ENCODE data around the gene CACNG5. TPM values are rescaled to one million over a fixed set of nuclear protein-coding genes. Genes with fewer than 3 reads are reported as not detected.

The CACNG5 gene
- total RNA-seq, 1 donor from 2014 or later, result not detected

GRCh38 chr17:66835476-66835875 is 559 bp downstream of the CACNG5 start:
- Mint-ChIP-seq H3K27me3 (ENCODE audit: unreplicated experiment) (peaks cover 51% of the 10 kb centered on the region), H3K36me3 (ENCODE audit: unreplicated experiment) (no peaks in the 10 kb centered on the region), H3K4me3 (ENCODE audit: unreplicated experiment) (no peak overlapping the region), H3K4me1 (ENCODE audit: unreplicated experiment) (peaks cover 2% of the 10 kb centered on the region), H3K9me3 (ENCODE audit: unreplicated experiment) (no peaks in the 10 kb centered on the region), H3K27ac (ENCODE audit: unreplicated experiment) (no peak overlapping the region)
- no peak for DNase-seq (ENCODE audit: extremely low spot score, unreplicated experiment)
- TF ChIP-seq CTCF (IDR thresholded peaks at IDR 0.05), result no peak

GRCh38 chr17:66836063-66837005 is 1.4 kb downstream of the CACNG5 start:
- TF ChIP-seq CTCF (IDR thresholded peaks at IDR 0.05), result no peak
- Mint-ChIP-seq H3K9me3 (ENCODE audit: unreplicated experiment) (no peaks in the 10 kb centered on the region), H3K27ac (ENCODE audit: unreplicated experiment) (no peak overlapping the region), H3K36me3 (ENCODE audit: unreplicated experiment) (no peaks in the 10 kb centered on the region), H3K4me3 (ENCODE audit: unreplicated experiment) (no peak overlapping the region), H3K27me3 (ENCODE audit: unreplicated experiment) (peaks cover 57% of the 10 kb centered on the region), H3K4me1 (ENCODE audit: unreplicated experiment) (peaks cover 2% of the 10 kb centered on the region)
- no peak for DNase-seq (ENCODE audit: extremely low spot score, unreplicated experiment)

DNA sequence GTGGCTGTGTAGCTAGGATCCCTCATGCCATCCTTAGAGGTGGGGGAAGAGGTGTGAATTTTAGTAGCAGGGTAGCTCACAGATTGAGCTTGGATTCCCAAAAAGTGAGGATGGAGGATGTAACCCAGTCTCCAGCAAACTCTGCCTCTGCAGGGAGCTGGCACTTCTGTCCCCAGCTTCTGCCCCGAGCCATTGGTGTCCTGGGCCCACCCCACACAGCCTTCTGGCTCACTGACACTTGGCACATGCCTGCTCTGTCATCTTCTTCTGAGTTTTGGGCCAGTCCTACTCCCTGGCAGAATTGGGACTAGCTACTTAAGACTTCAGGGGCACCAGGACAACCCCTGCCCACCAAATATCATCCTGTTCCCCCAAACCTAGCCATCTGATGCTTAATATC is 2.3 kb downstream of the CACNG5 start:
- no peak for TF ChIP-seq CTCF (IDR thresholded peaks at IDR 0.05)
- no peak for DNase-seq (ENCODE audit: extremely low spot score, unreplicated experiment)
- Mint-ChIP-seq H3K27me3 (ENCODE audit: unreplicated experiment) (peaks cover 56% of the 10 kb centered on the region), H3K4me3 (ENCODE audit: unreplicated experiment) (no peak overlapping the region), H3K4me1 (ENCODE audit: unreplicated experiment) (peaks cover 2% of the 10 kb centered on the region), H3K27ac (ENCODE audit: unreplicated experiment) (no peak overlapping the region), H3K9me3 (ENCODE audit: unreplicated experiment) (no peaks in the 10 kb centered on the region), H3K36me3 (ENCODE audit: unreplicated experiment) (no peaks in the 10 kb centered on the region)

DNA sequence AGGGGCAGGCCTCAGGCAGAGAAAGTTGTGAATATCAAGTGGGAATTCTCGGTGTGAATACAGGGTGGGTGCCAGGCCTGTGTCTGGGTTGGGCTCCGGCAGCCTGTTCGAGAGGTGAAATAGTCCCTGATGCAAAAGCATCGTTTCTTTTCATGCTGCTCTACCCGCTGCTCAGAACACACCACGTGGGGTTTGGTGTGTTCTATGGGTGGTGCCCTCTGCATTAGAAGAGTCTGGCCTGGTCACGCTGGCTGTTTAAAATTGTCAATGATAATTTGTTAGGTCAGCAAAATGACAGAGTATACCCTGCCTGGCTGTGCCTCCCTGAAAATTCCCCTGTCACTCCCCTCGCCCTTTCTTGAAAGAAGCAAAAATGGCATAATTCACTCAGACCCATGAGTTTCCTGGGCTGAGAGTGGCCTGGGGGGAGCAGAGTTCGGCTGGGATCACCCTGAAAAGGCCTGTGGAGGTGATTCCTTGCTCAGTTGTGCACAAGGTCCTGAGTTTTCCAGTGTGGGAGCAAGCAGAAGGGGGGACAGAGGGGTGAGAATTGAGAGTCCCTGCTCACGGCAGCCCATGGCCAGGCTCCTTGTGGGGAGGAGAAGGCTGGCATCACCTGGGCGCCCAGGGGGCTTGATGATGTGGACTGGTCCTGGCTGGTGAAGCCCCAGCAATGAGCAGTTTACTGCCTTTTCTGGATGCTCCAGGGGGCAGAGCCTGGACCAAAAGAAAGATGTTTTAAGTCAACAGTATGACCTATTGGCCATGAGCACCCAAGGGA is 3.2 kb downstream of the CACNG5 start:
- no peak for TF ChIP-seq CTCF (IDR thresholded peaks at IDR 0.05)
- H3K4me3 Mint-ChIP-seq (ENCODE audit: unreplicated experiment), result no peak overlapping the region
- peaks cover 2% of the 10 kb centered on the region for H3K4me1 Mint-ChIP-seq (ENCODE audit: unreplicated experiment)
- DNase-seq (ENCODE audit: extremely low spot score, unreplicated experiment), result no peak
- H3K27me3 Mint-ChIP-seq (ENCODE audit: unreplicated experiment), result peaks cover 56% of the 10 kb centered on the region
- H3K9me3 Mint-ChIP-seq (ENCODE audit: unreplicated experiment), result no peaks in the 10 kb centered on the region
- H3K27ac Mint-ChIP-seq (ENCODE audit: unreplicated experiment), result no peak overlapping the region
- no peaks in the 10 kb centered on the region for H3K36me3 Mint-ChIP-seq (ENCODE audit: unreplicated experiment)

GRCh38 chr17:66839616-66840015 is 4.7 kb downstream of the CACNG5 start:
- Mint-ChIP-seq H3K4me3 (ENCODE audit: unreplicated experiment) (no peak overlapping the region), H3K27ac (ENCODE audit: unreplicated experiment) (no peak overlapping the region), H3K9me3 (ENCODE audit: unreplicated experiment) (no peaks in the 10 kb centered on the region), H3K4me1 (ENCODE audit: unreplicated experiment) (no peaks in the 10 kb centered on the region), H3K27me3 (ENCODE audit: unreplicated experiment) (peaks cover 51% of the 10 kb centered on the region), H3K36me3 (ENCODE audit: unreplicated experiment) (no peaks in the 10 kb centered on the region)
- no peak for DNase-seq (ENCODE audit: extremely low spot score, unreplicated experiment)
- TF ChIP-seq CTCF (IDR thresholded peaks at IDR 0.05), result no peak

All from osteocyte (in vitro differentiated cells).